Activated CD4-positive, alpha-beta T cell treated with anti-CD3 and anti-CD28 coated beads for 24 hours (primary cell): ENCODE measurements around the gene CD3E.
"Not testable (repeated sequence)": the region's sequence is repeated elsewhere in the genome, so short reads cannot be mapped to it uniquely, and the experiment has no call there.

ENCODE experiments used
- DNase-seq, 2 donors: peaks; one replicate each; pipeline ENCODE4 v3.0.0-alpha.2; 2020; ENCODE audit warnings: low read depth in 2 of 2

CD3E gene

DNA sequence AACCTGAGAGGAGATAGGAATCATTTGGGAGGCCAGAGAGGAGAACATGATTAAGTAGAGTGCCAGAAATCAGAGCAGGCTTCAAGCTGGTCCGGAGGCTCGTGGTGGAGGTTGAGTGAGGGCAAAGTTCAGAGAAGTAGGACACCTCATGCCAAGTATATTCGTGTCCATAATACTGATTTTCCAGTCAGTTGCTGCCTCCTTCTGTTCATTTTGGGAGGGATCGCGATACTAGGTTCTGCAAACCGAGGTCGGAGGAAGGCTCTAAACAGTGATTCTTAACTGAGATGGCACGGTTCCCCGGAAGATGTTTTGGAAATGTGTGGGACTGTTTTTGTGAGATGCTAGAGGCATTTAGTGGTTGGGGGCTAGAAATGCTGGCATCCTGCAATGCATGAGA lies 13.6 kb upstream of the CD3E start:
- no peak for DNase-seq

DNA sequence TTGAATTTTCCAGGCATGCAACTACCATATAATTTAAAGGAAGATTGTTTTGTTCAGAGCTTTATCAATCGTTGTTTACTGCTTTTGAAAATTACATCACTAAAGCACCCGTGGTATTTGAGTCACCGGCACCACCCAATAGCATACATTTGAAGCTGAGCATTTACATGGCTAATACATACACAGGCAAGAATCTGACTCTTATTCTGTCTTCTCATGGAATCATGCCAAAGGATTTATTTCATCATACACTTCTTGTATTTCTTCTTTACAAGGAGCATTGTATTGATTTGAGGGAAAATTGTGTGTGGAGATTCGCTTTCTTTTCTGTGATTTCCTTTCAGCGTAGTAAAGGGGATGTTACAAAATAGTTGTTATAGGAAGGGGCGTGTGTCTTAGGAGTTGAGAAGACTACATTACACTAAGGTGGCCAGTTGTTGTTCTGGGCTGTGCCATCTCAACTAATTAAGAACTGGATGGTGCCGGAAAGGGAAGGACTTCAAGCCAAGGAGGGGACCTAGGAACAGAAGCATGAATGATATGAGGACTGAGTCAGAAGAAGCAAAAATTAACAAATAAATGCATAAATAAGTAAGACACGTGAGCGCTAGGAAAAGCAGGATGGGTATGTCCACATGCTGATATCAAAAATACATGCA lies 12.9 kb upstream of the CD3E start:
- DNase-seq, result no peak

DNA sequence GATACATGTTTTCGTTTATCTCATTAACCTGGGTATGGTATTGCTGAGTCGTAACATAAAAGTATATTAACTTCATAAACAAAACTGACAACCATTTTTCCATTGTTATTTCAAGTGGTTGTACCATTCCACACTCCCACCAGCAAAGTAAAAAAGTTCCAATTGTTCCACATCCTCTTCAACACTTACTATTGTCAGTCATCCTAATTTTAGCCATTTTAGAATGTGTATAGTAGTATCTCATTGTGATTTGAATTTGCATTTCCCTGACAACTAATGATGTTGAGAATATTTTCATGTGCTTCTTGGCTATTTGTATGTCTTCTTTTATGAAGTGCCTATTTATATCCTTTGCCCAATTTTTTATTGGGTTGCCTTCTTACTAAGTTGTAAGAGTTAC lies 10.5 kb upstream of the CD3E start:
- DNase-seq, result no peak

DNA sequence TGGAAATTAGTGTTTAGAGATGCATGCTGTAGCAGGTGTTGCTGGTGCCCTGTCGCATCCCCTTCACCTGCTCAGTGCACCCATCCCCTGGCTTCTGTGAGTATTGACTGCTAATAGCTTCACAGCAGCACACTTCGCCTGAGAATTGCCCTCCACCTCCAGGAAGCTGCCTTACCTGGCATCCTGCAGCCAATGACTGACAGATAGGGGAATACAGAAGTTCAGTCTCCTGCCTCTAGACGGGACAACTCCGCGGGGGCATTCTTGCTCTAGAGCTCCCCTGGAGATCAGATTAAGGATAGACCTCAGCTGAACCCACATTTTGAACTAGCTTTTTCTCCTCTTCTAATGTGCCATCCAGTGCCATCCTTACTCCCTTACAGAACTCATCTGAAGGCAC lies 9.3 kb upstream of the CD3E start:
- no peak for DNase-seq

DNA sequence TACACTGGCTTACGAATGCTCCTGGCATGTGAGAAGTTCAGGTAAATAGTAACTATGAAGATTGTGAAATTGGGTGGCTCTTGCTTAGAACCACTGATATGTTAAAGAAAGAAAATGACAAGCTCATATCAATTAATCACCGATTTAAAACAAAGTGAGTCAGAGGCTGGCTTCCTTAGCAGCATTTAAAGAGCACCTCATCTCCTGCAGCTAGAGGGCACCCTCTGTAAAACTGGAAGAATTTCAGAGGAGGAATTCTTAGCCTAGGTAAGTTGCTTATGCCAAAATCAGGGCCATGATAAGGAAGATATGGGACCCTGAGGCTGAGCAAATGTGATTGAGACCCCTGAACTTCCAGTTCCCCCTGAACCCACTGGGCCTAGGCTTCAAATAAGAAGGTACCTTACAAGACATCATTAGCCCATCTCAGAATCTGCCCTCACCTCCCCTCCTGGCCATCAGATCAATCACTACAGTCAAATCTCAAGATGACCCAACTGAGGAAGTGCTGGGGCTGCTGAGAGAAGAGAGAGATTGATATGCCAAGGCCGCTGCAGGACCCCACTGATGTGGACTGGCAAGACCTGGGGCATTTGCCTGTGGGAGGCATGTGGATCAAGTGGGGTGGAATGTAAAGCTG lies 8.6 kb upstream of the CD3E start:
- no peak for DNase-seq

DNA sequence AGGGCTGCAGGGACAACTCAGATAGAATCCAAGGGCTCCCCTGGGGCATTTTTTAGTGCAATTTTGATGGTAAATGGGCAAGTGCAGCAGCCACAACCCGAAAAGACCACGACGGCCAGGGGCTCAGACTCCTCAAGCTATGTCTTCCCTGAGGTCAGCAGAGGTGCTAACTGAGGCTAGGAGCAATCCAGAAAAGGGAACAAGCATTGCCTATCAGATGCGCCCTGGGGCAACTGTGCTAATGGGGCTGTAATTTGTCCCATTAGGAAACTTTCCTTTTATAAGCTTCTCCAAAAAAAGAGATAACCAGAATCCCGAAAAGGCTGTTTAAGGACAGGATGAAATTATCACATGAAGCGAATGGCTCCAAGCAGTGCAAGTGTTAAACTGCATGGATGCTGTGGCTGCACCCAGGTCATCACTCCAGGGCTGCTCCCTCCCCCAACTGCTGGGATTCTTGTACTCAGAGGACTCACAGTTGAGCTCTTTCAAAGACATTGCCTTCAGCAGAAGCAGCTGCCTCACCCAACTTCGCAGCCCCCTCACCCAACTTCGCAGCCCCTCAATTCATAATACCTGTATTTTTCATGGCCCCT lies 2.8 kb upstream of the CD3E start:
- no peak for DNase-seq

DNA sequence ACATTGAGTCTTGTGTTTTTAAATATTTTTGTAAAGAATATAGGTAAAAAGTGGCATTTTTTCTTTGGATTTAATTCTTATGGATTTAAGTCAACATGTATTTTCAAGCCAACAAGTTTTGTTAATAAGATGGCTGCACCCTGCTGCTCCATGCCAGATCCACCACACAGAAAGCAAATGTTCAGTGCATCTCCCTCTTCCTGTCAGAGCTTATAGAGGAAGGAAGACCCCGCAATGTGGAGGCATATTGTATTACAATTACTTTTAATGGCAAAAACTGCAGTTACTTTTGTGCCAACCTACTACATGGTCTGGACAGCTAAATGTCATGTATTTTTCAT lies 333 bp upstream of the CD3E start:
- DNase-seq, result no peak

DNA sequence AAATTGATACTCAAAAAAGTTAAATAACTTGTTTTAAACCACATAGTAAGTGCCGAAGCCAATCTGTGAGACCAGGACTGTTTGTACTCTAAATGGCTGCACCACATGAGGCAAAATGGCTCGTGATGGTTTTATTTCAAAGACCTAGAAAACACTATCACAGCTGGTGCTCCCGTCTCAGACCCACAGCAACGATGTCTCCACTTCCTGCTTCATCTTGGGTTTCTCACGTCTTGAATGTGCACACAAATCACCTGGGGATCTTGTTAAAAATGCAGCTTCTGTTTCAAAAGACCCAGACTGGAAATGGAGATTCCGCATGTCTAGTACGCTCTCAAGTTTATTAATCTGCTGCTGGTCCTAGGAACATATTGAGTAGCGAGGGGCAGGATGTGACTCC lies 1.2 kb downstream of the CD3E start:
- DNase-seq, result no peak

DNA sequence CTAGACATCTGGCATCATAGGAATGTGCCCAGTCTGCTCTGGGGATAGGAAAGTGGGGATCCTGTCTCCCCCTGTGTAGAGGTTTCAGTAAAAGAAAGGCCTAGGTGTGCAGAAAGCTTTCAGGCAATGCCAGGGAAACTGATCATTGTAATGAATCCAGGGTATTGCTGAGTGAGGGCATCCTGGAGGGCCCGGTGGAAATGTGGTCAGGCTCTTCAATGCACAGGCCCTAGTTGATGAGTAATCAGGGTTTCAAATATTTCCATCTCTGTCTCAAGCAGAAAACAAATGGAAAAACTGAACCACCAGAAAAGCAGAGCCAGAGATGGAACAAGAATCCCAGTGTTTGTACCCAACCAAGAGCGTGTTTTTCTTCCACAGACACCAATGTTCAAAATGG lies 2.0 kb downstream of the CD3E start:
- DNase-seq, result peak in 1 of 2 donors; percentile 27

DNA sequence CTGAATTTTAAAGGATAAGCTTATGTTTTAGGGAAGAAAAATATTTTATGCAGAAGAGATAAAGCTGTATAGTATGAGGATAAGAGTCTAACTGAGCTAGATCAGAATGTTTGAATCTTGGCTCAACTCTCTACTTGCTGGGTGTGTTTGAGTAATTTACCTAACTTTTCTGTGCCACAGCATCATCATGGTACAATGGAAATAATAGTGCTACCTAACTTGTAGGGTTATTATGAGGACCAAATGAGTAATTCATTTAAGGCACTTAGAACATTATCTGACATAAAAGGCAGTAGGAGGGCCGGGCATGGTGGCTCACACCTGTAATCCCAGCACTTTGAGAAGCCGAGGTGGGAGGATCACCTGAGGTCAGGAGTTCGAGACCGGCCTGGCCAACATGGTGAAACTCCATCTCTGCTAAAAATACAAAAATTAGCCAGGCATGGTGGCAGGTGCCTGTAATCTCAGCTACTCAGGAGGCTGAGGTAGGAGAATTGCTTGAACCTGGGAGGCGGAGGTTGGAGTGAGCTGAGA lies 4.5 kb downstream of the CD3E start:
- not testable (repeated sequence) for DNase-seq

DNA sequence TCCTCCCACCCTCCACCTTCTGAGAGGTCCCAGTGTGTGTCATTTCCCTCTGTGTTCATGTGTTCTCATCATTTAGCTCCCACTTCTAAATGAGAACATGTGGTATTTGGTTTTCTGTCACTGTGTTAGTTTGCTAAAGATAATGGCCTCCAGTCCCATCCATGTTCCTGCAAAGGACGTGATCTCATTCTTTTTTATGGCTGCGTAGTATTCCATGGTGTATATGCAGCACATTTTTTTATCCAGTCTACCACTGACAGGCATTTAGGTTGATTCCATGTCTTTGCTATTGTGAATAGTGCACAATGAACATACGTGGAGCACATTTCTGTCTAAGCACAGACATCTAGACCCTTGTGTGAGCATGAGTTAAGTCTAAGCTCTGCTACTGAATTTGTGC lies 5.7 kb downstream of the CD3E start:
- DNase-seq, result no peak

DNA sequence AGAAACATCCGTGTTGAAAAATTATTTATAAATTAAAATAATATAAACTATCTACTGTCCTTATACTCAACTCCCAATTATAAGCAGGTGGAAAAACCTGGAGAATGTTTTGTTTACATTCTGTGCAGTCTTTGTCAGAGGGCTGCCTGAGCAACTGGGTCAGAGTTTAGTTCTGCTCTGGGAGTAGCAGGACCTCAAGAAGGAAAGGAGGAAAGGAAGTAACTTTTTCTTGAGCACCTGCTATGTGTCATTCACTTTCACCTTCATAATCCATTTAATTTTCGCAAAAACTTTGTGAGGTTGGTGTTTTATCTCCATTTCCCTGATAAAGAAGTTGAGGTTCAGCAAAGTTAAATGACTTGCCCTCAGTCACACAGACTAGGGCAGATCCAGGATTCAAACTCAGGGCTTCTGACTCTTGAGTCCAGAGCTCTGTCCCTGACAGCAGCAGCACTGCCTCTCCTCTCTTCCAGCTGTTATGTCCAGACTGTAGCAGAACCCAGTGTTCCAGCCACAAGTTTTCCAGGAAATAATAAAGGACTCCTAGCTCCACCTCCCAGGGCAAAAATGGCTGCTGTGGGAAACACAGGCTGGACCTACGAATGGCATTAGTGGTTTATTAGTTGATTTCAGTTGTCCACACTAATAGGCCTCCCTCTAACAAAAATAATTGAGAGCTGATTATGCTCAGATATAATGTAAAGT lies 6.4 kb downstream of the CD3E start:
- DNase-seq, result no peak

DNA sequence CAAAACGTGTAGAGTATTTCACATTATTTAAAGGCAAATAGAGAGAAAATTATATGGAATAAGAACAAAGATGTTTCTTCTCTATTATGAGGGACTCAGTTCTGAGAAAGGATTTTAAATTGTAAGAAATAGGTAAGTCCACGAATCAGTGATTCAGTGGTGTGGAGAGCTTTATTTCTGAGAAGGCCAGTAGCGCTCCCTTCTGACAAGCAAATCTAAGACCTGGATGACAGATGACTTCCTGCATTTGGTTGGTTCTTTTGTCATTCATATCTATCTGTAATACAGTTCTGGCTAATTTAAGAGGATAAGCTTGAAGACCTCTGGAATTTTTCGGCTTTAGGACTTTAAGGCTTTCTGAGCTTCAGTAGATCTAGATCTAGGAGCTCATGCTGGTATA lies 7.0 kb downstream of the CD3E start:
- no peak for DNase-seq

DNA sequence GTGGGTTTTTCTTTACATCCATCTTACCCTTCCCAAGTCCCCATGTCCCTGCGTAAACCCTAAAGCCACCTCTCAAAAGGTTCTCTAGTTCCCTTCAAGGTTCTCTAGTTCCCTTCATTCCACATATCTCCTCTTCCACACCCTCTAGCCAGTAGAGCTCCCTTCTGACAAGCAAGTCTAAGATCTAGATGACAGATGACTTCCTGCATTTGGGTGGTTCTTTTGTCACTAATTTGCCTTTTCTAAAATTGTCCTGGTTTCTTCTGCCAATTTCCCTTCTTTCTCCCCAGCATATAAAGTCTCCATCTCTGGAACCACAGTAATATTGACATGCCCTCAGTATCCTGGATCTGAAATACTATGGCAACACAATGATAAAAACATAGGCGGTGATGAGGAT lies 7.8 kb downstream of the CD3E start:
- DNase-seq, result no peak

DNA sequence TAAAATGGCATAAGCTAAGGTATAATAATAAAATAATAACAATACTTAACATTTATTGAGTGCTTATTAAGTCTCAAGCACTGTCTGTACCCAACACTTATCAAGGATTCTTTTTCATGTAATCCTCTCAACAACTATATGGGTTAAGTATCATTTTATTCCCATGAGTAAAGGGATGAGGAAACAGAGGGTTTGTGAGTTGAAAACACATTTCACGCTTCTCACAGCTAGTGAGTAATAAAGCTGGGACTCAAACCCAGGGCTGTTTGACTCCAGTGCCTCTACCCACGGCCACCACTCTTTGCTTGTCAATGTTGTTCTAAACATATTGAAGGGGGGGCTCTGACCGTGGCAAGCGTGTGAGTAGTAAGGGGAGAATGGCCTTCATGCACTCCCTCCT lies 8.7 kb downstream of the CD3E start:
- DNase-seq, result no peak

DNA sequence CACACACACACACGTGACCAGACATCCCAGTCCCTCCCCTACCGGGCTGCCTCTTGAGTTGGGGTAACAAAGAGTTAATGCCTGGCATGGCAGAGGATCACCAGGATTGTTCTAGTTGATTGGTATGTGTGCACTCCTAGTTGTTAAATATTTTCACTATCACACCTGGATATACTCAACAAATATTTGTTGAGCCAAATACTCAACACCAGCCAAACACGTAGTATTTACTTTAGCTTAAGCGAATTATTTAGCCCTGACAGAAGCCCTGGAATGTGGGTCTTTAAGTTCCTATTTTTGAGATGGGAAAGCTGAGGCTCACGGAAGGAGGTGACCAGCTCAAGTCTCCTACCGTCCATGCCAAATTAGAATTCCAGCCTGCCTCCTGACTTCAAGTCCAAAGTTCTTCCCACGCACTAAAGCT lies 10.5 kb downstream of the CD3E start:
- DNase-seq, result no peak

DNA sequence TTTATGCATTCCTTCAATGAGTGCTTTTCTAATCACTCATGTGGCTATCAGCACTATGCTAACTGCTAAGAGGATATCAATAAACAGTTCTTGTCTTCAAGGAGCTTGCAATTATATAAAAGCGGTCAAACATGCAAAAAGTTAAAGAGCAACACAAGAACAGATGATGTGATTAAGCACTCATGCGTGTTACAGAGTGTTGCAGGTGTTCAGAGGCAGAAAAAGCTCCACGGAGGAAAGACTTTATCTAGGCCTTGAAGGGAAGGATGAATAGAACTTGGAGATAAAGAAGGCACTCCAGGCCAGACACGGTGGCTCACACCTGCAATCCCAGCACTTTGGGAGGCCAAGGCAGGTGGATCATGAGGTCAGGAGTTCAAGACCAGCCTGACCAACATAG lies 13.6 kb downstream of the CD3E start:
- DNase-seq, result no peak

DNA sequence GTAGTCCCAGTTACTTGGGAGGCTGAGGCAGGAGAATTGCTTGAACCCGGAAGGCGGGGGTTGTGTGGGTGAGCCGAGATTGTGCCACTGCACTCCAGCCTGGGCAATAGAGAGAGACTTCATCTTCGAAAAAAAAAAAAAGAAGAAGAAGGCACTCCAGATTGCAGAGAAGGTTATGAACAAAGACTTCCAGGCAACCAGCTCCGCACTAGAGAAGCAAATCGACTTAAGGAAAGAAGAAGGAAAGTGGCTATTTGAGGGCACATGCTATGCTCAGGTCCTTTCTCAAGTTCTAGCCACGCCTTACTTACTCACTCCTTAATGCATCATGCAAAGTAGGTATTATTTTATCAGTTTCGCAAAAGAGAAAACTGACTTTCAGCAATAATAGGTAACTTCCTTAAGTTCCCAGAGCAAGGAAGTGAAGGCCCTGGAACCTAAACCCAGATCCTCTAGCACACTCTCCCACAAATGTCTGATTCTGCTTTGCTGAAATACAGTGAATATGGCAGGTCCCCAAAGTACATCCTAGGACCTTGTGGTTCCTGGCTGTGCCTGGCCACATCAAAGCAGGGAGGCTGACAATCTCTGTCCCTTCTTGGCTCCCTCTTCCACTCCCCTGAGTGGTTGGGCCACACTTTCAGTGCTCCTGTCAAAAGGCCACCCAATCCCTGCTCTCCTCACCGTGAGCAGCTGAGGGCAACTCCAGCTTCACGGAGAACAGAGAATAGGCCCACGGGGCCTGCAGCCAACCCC lies 14.2 kb downstream of the CD3E start:
- DNase-seq, result no peak

DNA sequence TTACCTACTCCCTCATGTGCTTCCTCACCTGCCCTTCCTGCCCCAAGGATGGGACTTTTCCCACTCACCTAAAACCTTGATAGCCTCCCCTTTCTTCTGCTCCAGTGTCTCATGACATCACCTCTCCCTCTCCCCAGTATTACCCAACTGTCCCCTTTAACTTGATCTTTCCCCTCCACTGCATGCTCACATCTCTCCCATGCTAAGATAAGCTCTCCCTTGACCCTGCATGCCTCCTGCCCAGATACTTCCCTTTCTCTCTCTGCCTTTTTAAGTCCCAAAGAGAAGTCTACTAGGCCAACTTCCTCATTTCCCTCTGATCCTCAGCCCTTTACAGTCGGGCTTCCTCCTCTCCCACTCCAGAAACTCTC lies 14.8 kb downstream of the CD3E start:
- no peak for DNase-seq

DNA sequence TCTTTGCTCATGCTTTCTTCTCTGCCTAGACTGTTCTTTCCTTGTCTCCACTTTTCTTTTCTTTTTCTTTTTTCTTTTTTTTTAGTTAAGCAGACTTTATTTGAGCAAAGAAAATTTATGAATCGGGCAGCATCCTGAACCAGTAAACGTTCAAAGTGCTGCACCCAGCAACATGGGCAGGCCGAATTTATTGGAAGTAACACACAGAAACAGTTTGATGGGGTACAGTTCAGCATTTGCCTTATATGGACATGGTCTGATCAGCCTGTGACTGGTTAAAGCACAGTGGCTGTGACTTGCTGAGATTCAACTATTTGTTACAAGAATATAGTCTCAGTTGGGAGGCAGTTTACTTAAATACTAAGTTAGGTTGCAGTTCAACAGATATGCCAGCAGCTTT lies 16.0 kb downstream of the CD3E start:
- no peak for DNase-seq

DNA sequence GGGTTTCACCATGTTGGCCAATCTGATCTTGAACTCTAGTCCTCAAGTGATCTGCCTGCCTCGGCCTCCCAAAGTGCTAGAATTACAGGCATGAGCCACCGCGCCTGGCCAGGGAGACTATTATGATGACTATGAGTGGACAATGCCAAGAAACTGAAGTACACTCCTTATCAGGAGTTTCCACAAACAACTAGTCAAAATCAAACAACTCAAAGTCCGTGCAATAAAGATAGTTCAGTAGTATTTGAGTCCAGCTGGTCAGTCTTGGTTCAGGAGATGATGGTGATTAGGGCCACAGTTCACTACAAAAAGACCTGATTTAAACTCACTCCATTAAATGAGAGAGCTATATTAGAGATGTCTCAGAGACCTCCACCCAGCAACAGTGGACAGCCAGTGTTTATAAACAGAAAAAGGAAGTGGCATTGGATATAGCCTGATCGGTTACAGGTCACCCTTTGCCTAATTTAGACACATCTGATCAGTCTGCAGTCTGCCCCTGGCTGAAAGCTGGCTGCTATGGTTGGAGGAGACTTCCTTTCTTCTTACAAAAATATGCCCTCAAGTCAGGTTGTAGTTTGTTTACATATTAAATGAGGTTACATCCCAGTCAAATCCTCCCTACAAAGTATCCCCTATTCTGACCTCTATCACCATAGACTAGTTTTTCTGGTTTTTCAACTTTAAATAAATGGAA lies 17.0 kb downstream of the CD3E start:
- DNase-seq, result no peak

DNA sequence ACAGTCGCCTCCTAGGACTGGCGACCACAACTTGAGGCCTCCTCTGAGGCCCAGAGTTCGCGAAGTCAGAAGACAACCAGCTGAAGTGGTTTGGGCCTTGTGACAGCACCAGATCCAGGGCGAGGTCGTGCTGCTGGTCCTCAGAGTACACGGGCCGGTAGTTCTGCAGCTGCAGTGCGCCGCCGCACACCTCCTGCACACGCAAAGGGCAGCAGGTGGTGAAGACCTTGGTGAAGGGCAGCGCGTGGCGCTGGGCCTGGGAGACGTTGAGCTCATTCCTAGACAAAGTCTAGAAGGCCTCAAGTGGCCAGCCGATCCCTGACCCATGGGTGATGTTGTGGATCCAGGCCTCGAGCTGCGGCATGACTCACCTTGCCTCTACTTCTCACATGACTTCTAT lies 18.2 kb downstream of the CD3E start:
- DNase-seq, result no peak
